Measurements from ENCODE around the gene RPTN. TPM values are rescaled to one million over a fixed set of nuclear protein-coding genes. Genes with fewer than 3 reads are reported as not detected.

The RPTN gene
- total RNA-seq, 1 experiment from 2014 or later, result not detected

DNA sequence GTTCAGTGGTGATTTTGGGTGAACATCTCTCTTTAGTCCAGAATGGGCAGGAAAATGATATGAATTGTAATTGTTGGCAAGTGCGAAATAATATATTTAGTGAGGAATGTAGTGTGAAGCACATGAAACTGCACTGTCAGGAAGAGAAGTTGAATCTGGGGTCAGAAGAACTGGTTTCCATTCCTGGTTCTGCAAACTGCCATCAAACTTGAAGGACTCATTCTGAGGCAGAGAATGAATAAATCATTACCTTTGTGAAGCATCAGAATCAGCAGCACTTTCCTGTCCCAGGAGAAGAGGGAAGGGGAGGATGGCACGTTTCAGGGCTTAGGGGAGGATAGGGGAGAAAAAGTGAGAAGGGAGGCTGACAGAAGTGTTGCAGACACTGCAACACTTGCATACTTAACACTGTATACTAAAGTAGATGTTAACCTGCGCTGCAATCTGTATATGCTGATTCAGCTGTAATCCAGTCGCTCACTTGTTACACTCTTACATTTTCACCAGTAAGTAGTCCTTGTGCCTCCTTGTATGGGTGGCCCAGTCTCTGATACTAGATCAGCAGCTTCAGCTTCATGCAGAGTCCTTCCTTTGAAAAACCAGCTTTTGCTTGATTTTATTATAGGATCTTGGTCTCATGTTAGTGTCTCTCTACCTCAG is 10.5 kb upstream of the RPTN start:
- H3K27ac ChIP-seq (ENCODE audit: low read depth, low read length), result no peak overlapping the region
- peaks cover 22 to 34% of the 10 kb centered on the region in 2 experiments for H3K4me1 ChIP-seq (ENCODE audit: control insufficient read depth in 1 of 2, insufficient read depth in 2 of 2, low read length in 2 of 2)
- H3K4me3 ChIP-seq (replicated peaks in 1 of 2; ENCODE audit: low read depth in 1 of 2, low read length in 2 of 2), result no peak overlapping the region
- no peaks in the 10 kb centered on the region for H3K9me3 ChIP-seq (ENCODE audit: control insufficient read depth in 1 of 2, insufficient read depth in 1 of 2, low read depth in 1 of 2, low read length in 2 of 2)
- H2AFZ ChIP-seq (ENCODE audit: low read depth, low read length, poor library complexity, severe bottlenecking), result no peak overlapping the region
- H3K4me2 ChIP-seq (ENCODE audit: low read length), result no peak overlapping the region
- peaks cover 4% of the 10 kb centered on the region; the same call in 1 of the 2 replicates for H3K27me3 ChIP-seq (ENCODE audit: insufficient read depth, low read length)
- intact Hi-C loops (cut with micrococcal nuclease), result no loop called here
- H4K20me1 ChIP-seq (ENCODE audit: insufficient read depth), result no peaks in the 10 kb centered on the region
- ChIA-PET CTCF (interaction anchor here (0.8 kb wide), 1 partner anchor 15 kb away, joined by 3 read pairs; no protein-coding TSS in a partner anchor), POLR2A (no interaction called here), RAD21 (ENCODE audit: low non-redundant PET in 1 of 2, low total read pairs in 2 of 2, uncharacterized antibody in 2 of 2, unreplicated experiment in 2 of 2) (no interaction called here)
- H3K9ac ChIP-seq (ENCODE audit: low read length), result no peak overlapping the region
- TF ChIP-seq EZH2 (IDR thresholded peaks at IDR 0.05) (no peak), RAD21 (IDR thresholded peaks at IDR 0.05; ENCODE audit: low read depth) (no peak), POLR2A (IDR thresholded peaks at IDR 0.05; ENCODE audit: borderline replicate concordance, extremely low read depth, insufficient read depth, insufficient read length) (no peak), SIN3A (IDR thresholded peaks at IDR 0.05; ENCODE audit: low read depth) (no peak), EGR1 (IDR thresholded peaks at IDR 0.05; ENCODE audit: low read depth) (no peak), SP1 (IDR thresholded peaks at IDR 0.05; ENCODE audit: low read depth) (no peak)
- TF ChIP-seq, protein P1, sequence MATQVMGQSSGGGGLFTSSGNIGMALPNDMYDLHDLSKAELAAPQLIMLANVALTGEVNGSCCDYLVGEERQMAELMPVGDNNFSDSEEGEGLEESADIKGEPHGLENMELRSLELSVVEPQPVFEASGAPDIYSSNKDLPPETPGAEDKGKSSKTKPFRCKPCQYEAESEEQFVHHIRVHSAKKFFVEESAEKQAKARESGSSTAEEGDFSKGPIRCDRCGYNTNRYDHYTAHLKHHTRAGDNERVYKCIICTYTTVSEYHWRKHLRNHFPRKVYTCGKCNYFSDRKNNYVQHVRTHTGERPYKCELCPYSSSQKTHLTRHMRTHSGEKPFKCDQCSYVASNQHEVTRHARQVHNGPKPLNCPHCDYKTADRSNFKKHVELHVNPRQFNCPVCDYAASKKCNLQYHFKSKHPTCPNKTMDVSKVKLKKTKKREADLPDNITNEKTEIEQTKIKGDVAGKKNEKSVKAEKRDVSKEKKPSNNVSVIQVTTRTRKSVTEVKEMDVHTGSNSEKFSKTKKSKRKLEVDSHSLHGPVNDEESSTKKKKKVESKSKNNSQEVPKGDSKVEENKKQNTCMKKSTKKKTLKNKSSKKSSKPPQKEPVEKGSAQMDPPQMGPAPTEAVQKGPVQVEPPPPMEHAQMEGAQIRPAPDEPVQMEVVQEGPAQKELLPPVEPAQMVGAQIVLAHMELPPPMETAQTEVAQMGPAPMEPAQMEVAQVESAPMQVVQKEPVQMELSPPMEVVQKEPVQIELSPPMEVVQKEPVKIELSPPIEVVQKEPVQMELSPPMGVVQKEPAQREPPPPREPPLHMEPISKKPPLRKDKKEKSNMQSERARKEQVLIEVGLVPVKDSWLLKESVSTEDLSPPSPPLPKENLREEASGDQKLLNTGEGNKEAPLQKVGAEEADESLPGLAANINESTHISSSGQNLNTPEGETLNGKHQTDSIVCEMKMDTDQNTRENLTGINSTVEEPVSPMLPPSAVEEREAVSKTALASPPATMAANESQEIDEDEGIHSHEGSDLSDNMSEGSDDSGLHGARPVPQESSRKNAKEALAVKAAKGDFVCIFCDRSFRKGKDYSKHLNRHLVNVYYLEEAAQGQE (IDR thresholded peaks at IDR 0.05; ENCODE audit: low read depth), result no peak
- H3K36me3 ChIP-seq (ENCODE audit: control insufficient read depth in 1 of 2, insufficient read depth in 2 of 2, low read length in 2 of 2), result no peaks in the 10 kb centered on the region
- ATAC-seq (no peak), DNase-seq (ENCODE audit: low read depth, low spot score) (no peak)
- no peaks in the 10 kb centered on the region for H3K9me2 ChIP-seq (ENCODE audit: insufficient read depth)
- no peaks in the 10 kb centered on the region for H3K79me2 ChIP-seq (ENCODE audit: insufficient read depth, low read length)
- BruUV-seq (replicated peaks), result no TSS peak
